Esophagus muscularis mucosa (tissue), 3 donors: ENCODE results near the gene EPHB1.

ENCODE experiments used
- CTCF ChIP-seq, 3 experiments: fragments of 200-600 bp in 2 of 3; fragments of 450-650 bp in 1 of 3; sonication (generic) in 2 of 3; IDR thresholded peaks; one replicate each; pipeline ENCODE4 v1.5.1; 2017 to 2019; ENCODE audit warnings: antibody characterized with exemption in 3 of 3, mild to moderate bottlenecking in 2 of 3, moderate library complexity in 1 of 3
- POLR2A ChIP-seq: fragments of 450-650 bp; IDR thresholded peaks from one replicate; pipeline ENCODE4 v1.6.1; 2017; ENCODE audit warnings: antibody characterized with exemption, moderate library complexity, mild to moderate bottlenecking, low read depth

DNA sequence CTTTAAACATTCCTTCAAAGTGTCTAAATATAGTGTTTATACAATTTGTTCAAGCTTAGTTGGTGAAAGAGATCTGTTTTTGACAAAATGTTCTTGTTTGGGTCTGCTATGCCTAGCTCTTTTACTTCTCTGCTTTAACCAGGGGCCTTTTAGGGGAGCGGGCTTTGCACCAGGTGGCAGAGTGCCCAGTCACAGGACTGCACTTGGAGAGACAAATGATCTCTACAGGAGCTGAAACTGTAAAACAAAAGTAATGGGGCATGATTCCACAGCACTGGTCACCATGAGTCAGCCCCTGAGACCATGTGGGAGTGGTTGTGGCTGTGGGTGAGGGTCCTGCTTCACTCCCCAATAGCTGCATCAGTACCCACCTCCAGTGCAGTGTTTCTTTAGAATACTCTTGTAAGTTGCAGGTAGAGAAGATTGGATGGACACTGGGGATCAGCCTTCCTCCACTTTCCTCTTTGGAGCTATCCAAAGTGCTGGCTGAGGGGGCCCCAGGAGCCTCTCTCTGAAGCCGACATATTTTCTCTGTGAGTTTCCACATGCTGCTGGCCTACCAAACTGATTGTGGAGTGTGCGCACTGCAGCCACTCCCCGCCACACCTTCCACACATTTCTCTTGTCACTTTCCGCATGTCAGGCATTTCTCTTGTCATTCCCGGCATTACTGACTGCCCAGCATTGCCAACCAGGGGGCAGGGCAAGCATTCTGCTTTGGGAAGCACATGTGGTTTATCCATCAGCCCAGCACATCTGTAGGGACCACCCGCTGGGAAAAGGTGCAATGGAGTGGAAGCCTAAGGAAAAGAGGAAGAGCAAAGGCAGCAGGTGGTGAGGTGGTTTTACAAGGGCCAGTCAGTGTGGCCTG lies 110.0 kb downstream of the EPHB1 start:
- TF ChIP-seq CTCF (IDR thresholded peaks at IDR 0.05) (no peak), POLR2A (no peak)
